DND-41 (cell line): Measurements from ENCODE around the gene FBXL12.

ENCODE experiments used
- CTCF ChIP-seq: IDR thresholded peaks from 2 replicates; pipeline ENCODE4 v1.5.1; 2012; ENCODE audit warnings: borderline replicate concordance, low read length, moderate library complexity, mild to moderate bottlenecking; ENCODE audit not compliant: poor library complexity, severe bottlenecking; ENCODE audit errors: extremely low read depth
- EZH2 ChIP-seq: IDR thresholded peaks from 3 replicates; pipeline ENCODE4 v1.6.1; 2012; ENCODE audit warnings: borderline replicate concordance, low read depth, mild to moderate bottlenecking, moderate library complexity, low read length, inconsistent platforms; ENCODE audit not compliant: severe bottlenecking

GRCh38 chr19:9823816-9824215, 4.9 kb upstream of the FBXL12 start:
- TF ChIP-seq EZH2 (no peak), CTCF (no peak)
